Measurements from ENCODE around the gene GABARAP.

The GABARAP gene

GRCh38 chr17:7191571-7192270 lies 50.5 kb downstream of the GABARAP start:
- Histone ChIP-seq H3K36me3 (ENCODE audit: insufficient read depth, low read length) (peaks cover 25% of the 10 kb centered on the region; the same call in 1 of the 2 replicates), H3K79me2 (ENCODE audit: insufficient read depth, low read length) (no peaks in the 10 kb centered on the region), H2AFZ (ENCODE audit: low read length) (no peak overlapping the region), H3K9me3 (ENCODE audit: insufficient read depth, low read depth, low read length) (no peaks in the 10 kb centered on the region), H3F3A (ENCODE audit: low read depth) (no peaks in the 10 kb centered on the region), H3K4me3 (ENCODE audit: low read length, poor library complexity, severe bottlenecking) (no peak overlapping the region), H3K27me3 (ENCODE audit: insufficient read depth, low read length, poor library complexity, severe bottlenecking) (no peaks in the 10 kb centered on the region), H3K4me2 (ENCODE audit: low read depth, low read length, poor library complexity, severe bottlenecking) (no peak overlapping the region), H3K9ac (ENCODE audit: low read depth, low read length, poor library complexity, severe bottlenecking) (no peak overlapping the region), H4K20me1 (ENCODE audit: insufficient read depth, low read length, poor library complexity, severe bottlenecking) (no peaks in the 10 kb centered on the region), H3K9me2 (replicated peaks; ENCODE audit: low read depth, low read length) (no peaks in the 10 kb centered on the region), H3K4me1 (ENCODE audit: insufficient read depth, low read length, poor library complexity, severe bottlenecking) (no peaks in the 10 kb centered on the region)
- TF ChIP-seq CTCF (conservative IDR thresholded peaks at IDR 0.05; ENCODE audit: low read length) (no peak), EZH2phosphoT487 (IDR thresholded peaks at IDR 0.05; ENCODE audit: borderline replicate concordance) (no peak)

GRCh38 chr17:7191069-7191468 lies 51.2 kb downstream of the GABARAP start:
- Histone ChIP-seq H3K4me2 (ENCODE audit: low read depth, low read length, poor library complexity, severe bottlenecking) (no peak overlapping the region), H3K27me3 (ENCODE audit: insufficient read depth, low read length, poor library complexity, severe bottlenecking) (no peaks in the 10 kb centered on the region), H3K9me3 (ENCODE audit: insufficient read depth, low read depth, low read length) (no peaks in the 10 kb centered on the region), H3K9ac (ENCODE audit: low read depth, low read length, poor library complexity, severe bottlenecking) (no peak overlapping the region), H3K36me3 (ENCODE audit: insufficient read depth, low read length) (peaks cover 18% of the 10 kb centered on the region; the same call in 1 of the 2 replicates), H3F3A (ENCODE audit: low read depth) (no peaks in the 10 kb centered on the region), H3K4me3 (ENCODE audit: low read length, poor library complexity, severe bottlenecking) (no peak overlapping the region), H3K79me2 (ENCODE audit: insufficient read depth, low read length) (no peaks in the 10 kb centered on the region), H4K20me1 (ENCODE audit: insufficient read depth, low read length, poor library complexity, severe bottlenecking) (no peaks in the 10 kb centered on the region), H3K9me2 (replicated peaks; ENCODE audit: low read depth, low read length) (no peaks in the 10 kb centered on the region), H3K4me1 (ENCODE audit: insufficient read depth, low read length, poor library complexity, severe bottlenecking) (no peaks in the 10 kb centered on the region), H2AFZ (ENCODE audit: low read length) (no peak overlapping the region)
- TF ChIP-seq EZH2phosphoT487 (IDR thresholded peaks at IDR 0.05; ENCODE audit: borderline replicate concordance) (no peak), CTCF (conservative IDR thresholded peaks at IDR 0.05; ENCODE audit: low read length) (no peak)

GRCh38 chr17:7190276-7190917 lies 51.9 kb downstream of the GABARAP start:
- no peak overlapping the region for H3K4me3 ChIP-seq (ENCODE audit: low read length, poor library complexity, severe bottlenecking)
- H2AFZ ChIP-seq (ENCODE audit: low read length): no peak overlapping the region
- H3K27me3 ChIP-seq (ENCODE audit: insufficient read depth, low read length, poor library complexity, severe bottlenecking): no peaks in the 10 kb centered on the region
- no peaks in the 10 kb centered on the region for H3K9me2 ChIP-seq (replicated peaks; ENCODE audit: low read depth, low read length)
- no peaks in the 10 kb centered on the region for H4K20me1 ChIP-seq (ENCODE audit: insufficient read depth, low read length, poor library complexity, severe bottlenecking)
- H3K79me2 ChIP-seq (ENCODE audit: insufficient read depth, low read length): no peaks in the 10 kb centered on the region
- peaks cover 11% of the 10 kb centered on the region; the same call in 1 of the 2 replicates for H3K36me3 ChIP-seq (ENCODE audit: insufficient read depth, low read length)
- TF ChIP-seq CTCF (conservative IDR thresholded peaks at IDR 0.05; ENCODE audit: low read length) (no peak), EZH2phosphoT487 (IDR thresholded peaks at IDR 0.05; ENCODE audit: borderline replicate concordance) (no peak)
- H3K4me2 ChIP-seq (ENCODE audit: low read depth, low read length, poor library complexity, severe bottlenecking): no peak overlapping the region
- no peaks in the 10 kb centered on the region for H3K9me3 ChIP-seq (ENCODE audit: insufficient read depth, low read depth, low read length)
- H3F3A ChIP-seq (ENCODE audit: low read depth): no peaks in the 10 kb centered on the region
- no peaks in the 10 kb centered on the region for H3K4me1 ChIP-seq (ENCODE audit: insufficient read depth, low read length, poor library complexity, severe bottlenecking)
- no peak overlapping the region for H3K9ac ChIP-seq (ENCODE audit: low read depth, low read length, poor library complexity, severe bottlenecking)
